KOPT-K1 (cell line): ENCODE measurements around the gene FEM1A.
"Not testable (repeated sequence)": the region's sequence is repeated elsewhere in the genome, so short reads cannot be mapped to it uniquely, and the experiment has no call there.

Experiments used
- H3K27ac ChIP-seq: fragments of 200-600 bp; sonication (generic); 2 replicates; pipeline ENCODE4 v1.5.1; 2016; ENCODE audit warnings: antibody characterized with exemption, mild to moderate bottlenecking, low read depth, low read length; ENCODE audit not compliant: poor library complexity, severe bottlenecking
- H3K36me3 ChIP-seq: fragments of 200-600 bp; sonication (generic); 2 replicates; pipeline ENCODE4 v1.5.1; 2017; ENCODE audit warnings: antibody characterized with exemption, mild to moderate bottlenecking, low read length, moderate library complexity; ENCODE audit not compliant: insufficient read depth
- H3K9me3 ChIP-seq: fragments of 200-600 bp; sonication (generic); 2 replicates; pipeline ENCODE4 v1.5.1; 2017; ENCODE audit warnings: antibody characterized with exemption, low read length, mild to moderate bottlenecking; ENCODE audit not compliant: insufficient read depth, poor library complexity, severe bottlenecking

The FEM1A gene

GRCh38 chr19:4792019-4792865 is 708 bp downstream of the FEM1A start:
- Histone ChIP-seq H3K27ac (peak overlapping the region; percentile 91), H3K36me3 (peaks cover 45% of the 10 kb centered on the region)
- not testable (repeated sequence) for H3K9me3 ChIP-seq

- H3K27ac ChIP-seq = peak overlapping the region; percentile 91
- H3K9me3 ChIP-seq = not testable (repeated sequence)
- peaks cover 51% of the 10 kb centered on the region for H3K36me3 ChIP-seq
Measured at GRCh38 chr19:4792866-4793195, 1.3 kb downstream of the FEM1A start.

GRCh38 chr19:4793278-4793677 is 1.7 kb downstream of the FEM1A start:
- H3K27ac ChIP-seq, H3K9me3 ChIP-seq: not testable (repeated sequence)
- peaks cover 52% of the 10 kb centered on the region for H3K36me3 ChIP-seq

GRCh38 chr19:4794971-4795370 is 3.4 kb downstream of the FEM1A start:
- Histone ChIP-seq H3K36me3 (peaks cover 60% of the 10 kb centered on the region), H3K27ac (no peak overlapping the region), H3K9me3 (no peaks in the 10 kb centered on the region)

GRCh38 chr19:4795400-4795799 is 3.9 kb downstream of the FEM1A start:
- H3K36me3 ChIP-seq = peaks cover 60% of the 10 kb centered on the region
- no peaks in the 10 kb centered on the region for H3K9me3 ChIP-seq
- no peak overlapping the region for H3K27ac ChIP-seq

GRCh38 chr19:4800591-4801081 is 9.1 kb downstream of the FEM1A start:
- Histone ChIP-seq H3K27ac (no peak overlapping the region), H3K36me3 (peaks cover 31% of the 10 kb centered on the region), H3K9me3 (no peaks in the 10 kb centered on the region)

GRCh38 chr19:4801085-4801619 is 9.6 kb downstream of the FEM1A start:
- Histone ChIP-seq H3K9me3 (no peaks in the 10 kb centered on the region), H3K27ac (no peak overlapping the region)

GRCh38 chr19:4802711-4803110 is 11.2 kb downstream of the FEM1A start:
- Histone ChIP-seq H3K27ac (no peak overlapping the region), H3K9me3 (no peaks in the 10 kb centered on the region), H3K36me3 (peaks cover 10% of the 10 kb centered on the region; the same call in 1 of the 2 replicates)

More at GRCh38 chr19:4801085-4801619, 9.6 kb downstream of the FEM1A start:
- peaks cover 26% of the 10 kb centered on the region for H3K36me3 ChIP-seq

GRCh38 chr19:4803736-4804695 is 12.5 kb downstream of the FEM1A start:
- Histone ChIP-seq H3K36me3 (peaks cover 1% of the 10 kb centered on the region; the same call in 1 of the 2 replicates), H3K27ac (no peak overlapping the region), H3K9me3 (no peaks in the 10 kb centered on the region)

- not testable (repeated sequence) for H3K27ac ChIP-seq, H3K36me3 ChIP-seq, H3K9me3 ChIP-seq
Measured at GRCh38 chr19:4805140-4805539, 13.6 kb downstream of the FEM1A start.

GRCh38 chr19:4806384-4806783 is 14.8 kb downstream of the FEM1A start:
- Histone ChIP-seq H3K9me3 (no peaks in the 10 kb centered on the region), H3K36me3 (no peaks in the 10 kb centered on the region), H3K27ac (no peak overlapping the region)

- H3K36me3 ChIP-seq = no peaks in the 10 kb centered on the region
- H3K9me3 ChIP-seq = no peaks in the 10 kb centered on the region
- no peak overlapping the region for H3K27ac ChIP-seq
Measured at GRCh38 chr19:4807188-4807587, 15.7 kb downstream of the FEM1A start.

GRCh38 chr19:4811328-4812131 is 20.0 kb downstream of the FEM1A start:
- Histone ChIP-seq H3K27ac (no peak overlapping the region), H3K9me3 (no peaks in the 10 kb centered on the region), H3K36me3 (peaks cover 6% of the 10 kb centered on the region; the same call in 1 of the 2 replicates)

- Histone ChIP-seq H3K9me3 (no peaks in the 10 kb centered on the region), H3K27ac (no peak overlapping the region), H3K36me3 (peaks cover 24% of the 10 kb centered on the region; the same call in 1 of the 2 replicates)
Measured at GRCh38 chr19:4814625-4815425, 23.3 kb downstream of the FEM1A start.
